CD4-positive, alpha-beta T cell treated with Interleukin-2 at 100 ng/mL for 4 hours (primary cell): Measurements from ENCODE around the gene CRTC2.
"Not testable (repeated sequence)": the region's sequence is repeated elsewhere in the genome, so short reads cannot be mapped to it uniquely, and the experiment has no call there.

Source experiments
- DNase-seq: peaks from one replicate; pipeline ENCODE4 v3.0.0-alpha.2; 2020; ENCODE audit warnings: low spot score

CRTC2 gene

GRCh38 chr1:153929426-153929825, 29.0 kb downstream of the CRTC2 start:
- DNase-seq: no peak

- no peak for DNase-seq
Observed at GRCh38 chr1:153928791-153929341, 29.5 kb downstream of the CRTC2 start.

GRCh38 chr1:153928245-153928644, 30.2 kb downstream of the CRTC2 start:
- DNase-seq: no peak

- DNase-seq: no peak
Observed at GRCh38 chr1:153926405-153926804, 32.0 kb downstream of the CRTC2 start.

- peak; percentile 100 for DNase-seq
Observed at GRCh38 chr1:153922972-153923925, 35.2 kb downstream of the CRTC2 start, which contains the start of gene GATAD2B. Gene GATAD2B, minus strand, starts transcription at chr1:153922972. Its CDS starts 94,625 bp downstream, at chr1:153828347.

- DNase-seq: no peak
Observed at GRCh38 chr1:153922076-153922971, 36.1 kb downstream of the CRTC2 start.

- no peak for DNase-seq
Observed at GRCh38 chr1:153921803-153922075, 36.7 kb downstream of the CRTC2 start.

- no peak for DNase-seq
Observed at GRCh38 chr1:153921080-153921802, 37.2 kb downstream of the CRTC2 start.

GRCh38 chr1:153919876-153920852, 38.2 kb downstream of the CRTC2 start:
- peak; percentile 69 for DNase-seq

- DNase-seq: no peak
Observed at GRCh38 chr1:153916297-153916696, 42.1 kb downstream of the CRTC2 start.

- no peak for DNase-seq
Observed at GRCh38 chr1:153912349-153912748, 46.1 kb downstream of the CRTC2 start.

- DNase-seq: not testable (repeated sequence)
Observed at GRCh38 chr1:153910560-153910959, 47.9 kb downstream of the CRTC2 start.

- no peak for DNase-seq
Observed at GRCh38 chr1:153908071-153908470, 50.3 kb downstream of the CRTC2 start.

- DNase-seq: no peak
Observed at GRCh38 chr1:153907134-153907533, 51.3 kb downstream of the CRTC2 start.

GRCh38 chr1:153906396-153906795, 52.0 kb downstream of the CRTC2 start:
- DNase-seq: no peak

GRCh38 chr1:153905908-153906307, 52.5 kb downstream of the CRTC2 start:
- not testable (repeated sequence) for DNase-seq

GRCh38 chr1:153903841-153904455, 54.5 kb downstream of the CRTC2 start:
- no peak for DNase-seq

- DNase-seq: no peak
Observed at GRCh38 chr1:153899509-153899908, 58.9 kb downstream of the CRTC2 start.
